ENCODE results near the gene KRT15. TPM values are rescaled to one million over a fixed set of nuclear protein-coding genes. Genes with fewer than 3 reads are reported as not detected.

The KRT15 gene
- total RNA-seq, 1 donor from 2014 or later: not detected

DNA sequence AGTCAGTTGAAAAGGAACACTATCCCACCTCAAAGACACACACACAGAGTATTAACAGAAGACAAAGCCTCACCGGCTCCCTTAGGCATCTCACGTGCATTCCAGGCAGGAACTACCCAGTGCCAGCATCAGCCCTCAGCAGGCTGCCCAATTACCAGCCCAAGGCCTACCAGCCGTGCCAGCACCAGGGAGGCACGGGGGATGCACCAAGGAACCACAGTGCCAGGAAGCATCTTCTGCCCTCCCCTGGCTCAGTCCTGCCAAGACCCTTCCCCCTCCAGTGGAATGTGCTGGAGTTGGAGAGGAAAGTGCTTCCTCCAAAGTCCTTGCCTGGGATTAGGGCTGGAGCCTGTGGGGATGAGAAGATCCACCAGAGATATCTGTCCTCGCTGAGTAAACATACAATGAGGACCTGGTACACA lies 20.4 kb upstream of the KRT15 start:
- H3K9me3 Mint-ChIP-seq (ENCODE audit: low read depth): no peaks in the 10 kb centered on the region
- H3K4me1 Mint-ChIP-seq (ENCODE audit: low read depth): peaks cover 12% of the 10 kb centered on the region
- no peaks in the 10 kb centered on the region for H3K36me3 Mint-ChIP-seq (ENCODE audit: low read depth)
- peaks cover 3% of the 10 kb centered on the region for H3K27me3 Mint-ChIP-seq (ENCODE audit: low read depth)
- H3K27ac Mint-ChIP-seq (ENCODE audit: unreplicated experiment): peak overlapping the region; percentile 77
- H3K4me3 Mint-ChIP-seq (ENCODE audit: unreplicated experiment): no peak overlapping the region
- peak; percentile 51 for DNase-seq (ENCODE audit: low spot score)
- TF ChIP-seq, protein P1, sequence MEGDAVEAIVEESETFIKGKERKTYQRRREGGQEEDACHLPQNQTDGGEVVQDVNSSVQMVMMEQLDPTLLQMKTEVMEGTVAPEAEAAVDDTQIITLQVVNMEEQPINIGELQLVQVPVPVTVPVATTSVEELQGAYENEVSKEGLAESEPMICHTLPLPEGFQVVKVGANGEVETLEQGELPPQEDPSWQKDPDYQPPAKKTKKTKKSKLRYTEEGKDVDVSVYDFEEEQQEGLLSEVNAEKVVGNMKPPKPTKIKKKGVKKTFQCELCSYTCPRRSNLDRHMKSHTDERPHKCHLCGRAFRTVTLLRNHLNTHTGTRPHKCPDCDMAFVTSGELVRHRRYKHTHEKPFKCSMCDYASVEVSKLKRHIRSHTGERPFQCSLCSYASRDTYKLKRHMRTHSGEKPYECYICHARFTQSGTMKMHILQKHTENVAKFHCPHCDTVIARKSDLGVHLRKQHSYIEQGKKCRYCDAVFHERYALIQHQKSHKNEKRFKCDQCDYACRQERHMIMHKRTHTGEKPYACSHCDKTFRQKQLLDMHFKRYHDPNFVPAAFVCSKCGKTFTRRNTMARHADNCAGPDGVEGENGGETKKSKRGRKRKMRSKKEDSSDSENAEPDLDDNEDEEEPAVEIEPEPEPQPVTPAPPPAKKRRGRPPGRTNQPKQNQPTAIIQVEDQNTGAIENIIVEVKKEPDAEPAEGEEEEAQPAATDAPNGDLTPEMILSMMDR (IDR thresholded peaks at IDR 0.05): no peak

DNA sequence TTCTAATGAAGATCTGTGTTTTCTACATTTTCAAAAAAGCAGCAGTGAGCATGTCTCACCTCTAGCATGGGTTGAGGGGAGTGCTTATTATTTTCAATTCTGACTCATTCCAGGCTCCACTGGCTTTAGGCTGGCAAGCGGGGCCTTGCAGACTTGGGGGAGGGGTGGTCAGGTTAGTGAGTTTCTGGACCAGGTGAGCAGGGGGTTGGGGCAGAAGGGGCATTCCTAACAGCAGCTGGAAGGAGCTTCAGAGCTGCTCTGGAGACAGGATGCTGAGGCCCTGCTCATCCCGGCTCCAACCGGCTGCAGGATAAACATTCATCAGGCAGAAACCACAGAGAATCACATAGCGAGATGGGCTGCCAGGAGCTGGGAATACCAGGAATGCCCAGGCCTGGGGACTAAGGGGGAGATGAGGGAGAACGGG lies 19.9 kb upstream of the KRT15 start:
- Mint-ChIP-seq H3K9me3 (ENCODE audit: low read depth) (no peaks in the 10 kb centered on the region), H3K36me3 (ENCODE audit: low read depth) (no peaks in the 10 kb centered on the region), H3K4me1 (ENCODE audit: low read depth) (peaks cover 12% of the 10 kb centered on the region), H3K27me3 (ENCODE audit: low read depth) (peaks cover 3% of the 10 kb centered on the region), H3K4me3 (ENCODE audit: unreplicated experiment) (no peak overlapping the region), H3K27ac (ENCODE audit: unreplicated experiment) (peak overlapping the region; percentile 77)
- TF ChIP-seq, protein P1 (IDR thresholded peaks at IDR 0.05): no peak
- DNase-seq (ENCODE audit: low spot score): peak; percentile 37

DNA sequence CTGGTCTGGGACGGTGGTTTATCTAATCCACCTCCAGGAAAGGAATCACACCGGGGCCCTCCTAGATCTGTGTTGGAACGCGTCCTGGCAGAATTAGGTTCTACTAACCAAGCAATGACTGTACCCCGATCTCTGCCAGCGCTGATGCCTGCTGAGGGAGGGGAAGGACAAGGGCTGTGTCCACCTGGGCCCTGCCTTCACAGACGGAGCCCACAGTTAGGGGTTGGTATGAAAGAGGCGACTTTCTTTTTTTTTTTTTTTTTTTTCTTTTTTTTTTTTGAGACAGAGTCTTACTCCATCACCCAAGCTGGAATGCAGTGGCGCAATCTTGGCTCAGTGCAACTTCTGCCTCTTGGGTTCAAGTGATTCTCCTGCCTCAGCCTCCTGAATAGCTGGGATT lies 19.3 kb upstream of the KRT15 start:
- Mint-ChIP-seq H3K4me3 (ENCODE audit: unreplicated experiment) (no peak overlapping the region), H3K4me1 (ENCODE audit: low read depth) (peaks cover 12% of the 10 kb centered on the region), H3K36me3 (ENCODE audit: low read depth) (no peaks in the 10 kb centered on the region), H3K27ac (ENCODE audit: unreplicated experiment) (peak overlapping the region; percentile 77), H3K27me3 (ENCODE audit: low read depth) (peaks cover 3% of the 10 kb centered on the region), H3K9me3 (ENCODE audit: low read depth) (no peaks in the 10 kb centered on the region)
- DNase-seq (ENCODE audit: low spot score): peak; percentile 58
- TF ChIP-seq, protein P1 (IDR thresholded peaks at IDR 0.05): no peak

GRCh38 chr17:41537614-41537954 lies 18.9 kb upstream of the KRT15 start:
- peak; percentile 36 for DNase-seq (ENCODE audit: low spot score)
- Mint-ChIP-seq H3K4me3 (ENCODE audit: unreplicated experiment) (no peak overlapping the region), H3K27ac (ENCODE audit: unreplicated experiment) (no peak overlapping the region), H3K4me1 (ENCODE audit: low read depth) (peaks cover 12% of the 10 kb centered on the region), H3K27me3 (ENCODE audit: low read depth) (peaks cover 3% of the 10 kb centered on the region), H3K9me3 (ENCODE audit: low read depth) (no peaks in the 10 kb centered on the region), H3K36me3 (ENCODE audit: low read depth) (no peaks in the 10 kb centered on the region)
- TF ChIP-seq, protein P1 (IDR thresholded peaks at IDR 0.05): no peak

- Mint-ChIP-seq H3K4me1 (ENCODE audit: low read depth) (peaks cover 12% of the 10 kb centered on the region), H3K36me3 (ENCODE audit: low read depth) (no peaks in the 10 kb centered on the region), H3K4me3 (ENCODE audit: unreplicated experiment) (no peak overlapping the region), H3K27me3 (ENCODE audit: low read depth) (peaks cover 7% of the 10 kb centered on the region), H3K27ac (ENCODE audit: unreplicated experiment) (no peak overlapping the region), H3K9me3 (ENCODE audit: low read depth) (no peaks in the 10 kb centered on the region)
- TF ChIP-seq, protein P1 (IDR thresholded peaks at IDR 0.05): no peak
- DNase-seq (ENCODE audit: low spot score): peak; percentile 20
Measured at GRCh38 chr17:41536741-41537613, 18.3 kb upstream of the KRT15 start.
